ENCODE results near the gene RTEL1. TPM values are rescaled to one million over a fixed set of nuclear protein-coding genes. Genes with fewer than 3 reads are reported as not detected.

Gene RTEL1
- total RNA-seq, 1 experiment from 2014 or later, result 33.4 TPM

DNA sequence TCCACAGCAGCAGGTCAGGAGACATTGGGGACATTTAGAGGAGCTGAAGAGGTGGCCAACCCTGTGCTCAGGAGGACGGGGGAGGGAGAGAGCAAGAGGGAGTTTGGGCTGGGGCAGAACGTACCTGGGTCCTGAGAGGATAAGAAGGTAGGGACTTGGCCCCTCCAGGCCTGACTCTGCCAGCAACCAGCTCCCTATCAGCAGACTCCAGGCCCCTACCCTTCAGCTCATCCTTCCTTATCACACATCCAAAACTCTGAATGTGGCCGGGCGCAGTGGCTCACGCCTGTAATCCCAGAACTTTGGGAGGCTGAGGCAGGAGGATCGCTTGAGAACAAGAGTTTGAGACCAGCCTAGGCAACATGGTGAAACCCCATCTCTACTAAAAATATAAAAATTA, 9.9 kb upstream of the RTEL1 start:
- Histone ChIP-seq H2BK12ac (ENCODE audit: insufficient read length, low read depth, low read length) (no peak overlapping the region), H3K23ac (ENCODE audit: insufficient read length, low read depth, low read length) (no peak overlapping the region), H4K5ac (ENCODE audit: insufficient read length, low read depth, low read length) (no peak overlapping the region), H3K14ac (ENCODE audit: insufficient read depth, low read length) (no peak overlapping the region), H3K23me2 (ENCODE audit: insufficient read length, low read depth, low read length, poor library complexity, severe bottlenecking) (no peaks in the 10 kb centered on the region), H4K20me1 (ENCODE audit: control insufficient read depth, insufficient read depth, insufficient read length) (no peaks in the 10 kb centered on the region), H2AFZ (ENCODE audit: low read length) (no peak overlapping the region), H2AK5ac (ENCODE audit: insufficient read length, low read length) (no peak overlapping the region), H2BK15ac (ENCODE audit: low read depth, low read length) (no peak overlapping the region), H3K4ac (ENCODE audit: low read depth, low read length) (no peak overlapping the region), H2BK5ac (ENCODE audit: insufficient read length, low read length) (no peak overlapping the region), H3K9me3 (ENCODE audit: control insufficient read depth, low read depth, low read length) (no peaks in the 10 kb centered on the region), H3K27ac (ENCODE audit: insufficient read length, low read depth, low read length) (no peak overlapping the region), H3K79me1 (ENCODE audit: insufficient read depth, low read depth, low read length, poor library complexity, severe bottlenecking) (no peaks in the 10 kb centered on the region), H4K8ac (replicated peaks; ENCODE audit: insufficient read length, low read depth, low read length) (no peak overlapping the region), H3K4me1 (ENCODE audit: insufficient read depth, low read length) (no peaks in the 10 kb centered on the region), H3K27me3 (ENCODE audit: insufficient read depth, low read length) (no peaks in the 10 kb centered on the region), H4K91ac (ENCODE audit: insufficient read length, low read depth, low read length) (no peak overlapping the region), H2BK120ac (ENCODE audit: low read depth, low read length, poor library complexity, severe bottlenecking) (no peak overlapping the region), H2BK20ac (ENCODE audit: low read depth, low read length, poor library complexity, severe bottlenecking) (no peak overlapping the region), H3K56ac (ENCODE audit: insufficient read length, low read depth, low read length) (no peak overlapping the region), H3K18ac (ENCODE audit: insufficient read length, low read depth, low read length) (no peak overlapping the region), H3K79me2 (ENCODE audit: insufficient read depth, low read length) (no peaks in the 10 kb centered on the region), H3K9ac (ENCODE audit: extremely low read depth, insufficient read length, low read length) (no peak overlapping the region), H3K4me2 (ENCODE audit: insufficient read depth, insufficient read length, low read length) (no peak overlapping the region), H3T11ph (ENCODE audit: low read length) (no peak overlapping the region)
- TF ChIP-seq, protein P1, sequence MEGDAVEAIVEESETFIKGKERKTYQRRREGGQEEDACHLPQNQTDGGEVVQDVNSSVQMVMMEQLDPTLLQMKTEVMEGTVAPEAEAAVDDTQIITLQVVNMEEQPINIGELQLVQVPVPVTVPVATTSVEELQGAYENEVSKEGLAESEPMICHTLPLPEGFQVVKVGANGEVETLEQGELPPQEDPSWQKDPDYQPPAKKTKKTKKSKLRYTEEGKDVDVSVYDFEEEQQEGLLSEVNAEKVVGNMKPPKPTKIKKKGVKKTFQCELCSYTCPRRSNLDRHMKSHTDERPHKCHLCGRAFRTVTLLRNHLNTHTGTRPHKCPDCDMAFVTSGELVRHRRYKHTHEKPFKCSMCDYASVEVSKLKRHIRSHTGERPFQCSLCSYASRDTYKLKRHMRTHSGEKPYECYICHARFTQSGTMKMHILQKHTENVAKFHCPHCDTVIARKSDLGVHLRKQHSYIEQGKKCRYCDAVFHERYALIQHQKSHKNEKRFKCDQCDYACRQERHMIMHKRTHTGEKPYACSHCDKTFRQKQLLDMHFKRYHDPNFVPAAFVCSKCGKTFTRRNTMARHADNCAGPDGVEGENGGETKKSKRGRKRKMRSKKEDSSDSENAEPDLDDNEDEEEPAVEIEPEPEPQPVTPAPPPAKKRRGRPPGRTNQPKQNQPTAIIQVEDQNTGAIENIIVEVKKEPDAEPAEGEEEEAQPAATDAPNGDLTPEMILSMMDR (conservative IDR thresholded peaks at IDR 0.05), result no peak
- Mint-ChIP-seq H3K27ac (no peak overlapping the region), H3K27me3 (ENCODE audit: low read depth) (peaks cover 6% of the 10 kb centered on the region), H3K36me3 (ENCODE audit: insufficient read depth in 1 of 3, low read depth in 3 of 3) (peaks cover 0 to 2% (median 0%) of the 10 kb centered on the region in 3 experiments; a peak in 4 of 7 replicates), H3K4me3 (no peak overlapping the region; a peak in 1 of 5 replicates), H3K9me3 (no peaks in the 10 kb centered on the region; a peak in 1 of 5 replicates), H3K4me1 (peaks cover 5 to 9% of the 10 kb centered on the region in 2 experiments)
- no peak for DNase-seq
- no CpG with 5 or more reads among the region's 6 CpGs for WGBS (ENCODE audit: extremely low coverage, insufficient read length, low lambda C conversion rate)
